Bronchial epithelial cell (primary cell): Measurements from ENCODE around the gene SH3YL1. TPM values are rescaled to one million over a fixed set of nuclear protein-coding genes. Genes with fewer than 3 reads are reported as not detected.

ENCODE experiments used
- DNase-seq: peaks from one replicate; pipeline ENCODE4 v3.0.0-alpha.2; 2010; ENCODE audit warnings: low read depth
- FAIRE-seq: peaks from 2 replicates; lab custom pipeline; 2011; peaks lifted over from hg19 to GRCh38; lab: Jason Lieb, UNC
- H3K27me3 ChIP-seq: 2 replicates; pipeline ENCODE4 v1.5.1; 2011; ENCODE audit warnings: low read length; ENCODE audit not compliant: control insufficient read depth, insufficient read depth
- H3K36me3 ChIP-seq: 2 replicates; pipeline ENCODE4 v1.5.1; 2011; ENCODE audit warnings: low read length; ENCODE audit not compliant: control insufficient read depth, insufficient read depth
- H3K4me3 ChIP-seq: 2 replicates; pipeline ENCODE4 v1.5.1; 2011; ENCODE audit warnings: mild to moderate bottlenecking, low read depth, low read length, control low read depth
- CTCF ChIP-seq: IDR thresholded peaks from 2 replicates; pipeline ENCODE4 v1.5.1; 2011; ENCODE audit warnings: mild to moderate bottlenecking, moderate library complexity, low read length, control low read depth, inconsistent platforms; ENCODE audit not compliant: insufficient read depth, severe bottlenecking
- total RNA-seq: library from RNA; depleted of rRNA; stranded (reverse); fragments of >200 nt; gene quantifications from 2 replicates; pipeline ENCODE4 v1.2.1, GENCODE V29; 2014

Gene SH3YL1
- total RNA-seq, 1 donor from 2014 or later = 104 TPM

DNA sequence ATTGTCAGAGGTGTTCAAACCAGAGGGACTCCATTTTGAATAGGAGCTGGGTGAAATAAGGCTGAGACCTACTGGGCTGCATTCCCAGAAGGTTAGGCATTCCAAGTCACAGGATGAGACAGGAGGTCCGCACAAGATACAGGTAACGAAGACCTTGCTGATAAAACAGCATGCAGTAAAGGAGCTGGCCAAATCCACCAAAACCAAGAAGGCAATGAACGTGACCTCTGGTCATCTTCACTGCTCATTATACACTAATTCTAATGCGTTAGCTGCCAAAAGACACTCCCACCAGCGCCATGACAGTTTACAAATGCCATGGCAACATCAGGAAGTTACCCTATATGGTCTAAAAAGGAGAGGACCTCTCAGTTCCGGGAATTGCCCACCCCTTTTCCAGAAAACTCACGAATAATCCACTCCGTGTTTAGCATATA lies 10.6 kb downstream of the SH3YL1 start:
- FAIRE-seq = no peak
- DNase-seq = no peak
- H3K4me3 ChIP-seq = no peak overlapping the region
- peaks cover 9% of the 10 kb centered on the region for H3K36me3 ChIP-seq
- no peaks in the 10 kb centered on the region for H3K27me3 ChIP-seq
- TF ChIP-seq CTCF = no peak

- peaks cover 9% of the 10 kb centered on the region for H3K36me3 ChIP-seq
- H3K27me3 ChIP-seq = no peaks in the 10 kb centered on the region
- no peak for TF ChIP-seq CTCF
- no peak for FAIRE-seq
- DNase-seq = no peak
- H3K4me3 ChIP-seq = no peak overlapping the region
Measured at GRCh38 chr2:252001-252602, 11.7 kb downstream of the SH3YL1 start.

DNA sequence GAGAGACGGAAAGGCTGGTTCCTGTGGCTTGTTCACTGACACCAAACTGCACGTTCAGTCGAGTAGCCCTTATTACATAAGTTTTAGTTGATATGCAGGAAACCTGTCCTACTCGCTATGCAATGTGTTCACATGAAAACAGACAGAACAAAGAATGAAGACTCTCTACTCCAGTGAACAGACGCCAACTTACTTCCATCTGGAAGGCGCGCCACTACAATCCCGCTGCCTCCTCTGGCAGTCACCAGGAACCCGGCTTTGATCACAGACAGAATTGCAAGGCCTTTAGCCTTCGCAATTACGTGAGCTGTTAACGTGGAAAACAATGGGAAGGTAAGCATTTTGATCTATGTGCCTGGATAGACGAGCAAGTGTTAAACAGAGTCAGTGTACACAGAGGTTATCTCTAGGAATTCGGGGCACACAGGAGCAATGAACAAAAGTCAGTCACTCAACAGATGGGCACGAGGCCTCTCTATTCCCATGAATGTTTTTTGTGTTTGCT lies 14.2 kb downstream of the SH3YL1 start:
- DNase-seq = no peak
- H3K4me3 ChIP-seq = no peak overlapping the region
- FAIRE-seq = no peak
- peaks cover 12% of the 10 kb centered on the region for H3K36me3 ChIP-seq
- no peak for TF ChIP-seq CTCF
- no peaks in the 10 kb centered on the region for H3K27me3 ChIP-seq

GRCh38 chr2:248724-249123 lies 15.1 kb downstream of the SH3YL1 start:
- no peak for TF ChIP-seq CTCF
- no peak for FAIRE-seq
- H3K36me3 ChIP-seq = peaks cover 14% of the 10 kb centered on the region
- DNase-seq = no peak
- H3K4me3 ChIP-seq = no peak overlapping the region
- no peaks in the 10 kb centered on the region for H3K27me3 ChIP-seq

GRCh38 chr2:246489-247144 lies 17.2 kb downstream of the SH3YL1 start:
- no peaks in the 10 kb centered on the region for H3K27me3 ChIP-seq
- H3K4me3 ChIP-seq = no peak overlapping the region
- FAIRE-seq (no peak), DNase-seq (peak; percentile 54)
- peaks cover 17% of the 10 kb centered on the region for H3K36me3 ChIP-seq
- TF ChIP-seq CTCF = peak; percentile 60
